Calu3 (cell line): Measurements from ENCODE around the gene SAMD4A. TPM values are rescaled to one million over a fixed set of nuclear protein-coding genes. Genes with fewer than 3 reads are reported as not detected.

Source experiments
- BruUV-seq: library from RNA; stranded (reverse); fragments of 400-500 nt; replicated peaks from 2 replicates; lab custom pipeline; 2021; lab: Mats Ljungman, UMichigan
- CTCF ChIA-PET: fragments of 300-600 bp; sonication (Branson Sonifier 250); formaldehyde crosslinking; loops from one replicate; lab custom pipeline; 2022; ENCODE audit warnings: antibody characterized with exemption; lab: Charles Lee
- DNase-seq: peaks from one replicate; pipeline ENCODE4 v3.0.0; 2022
- H3K27ac Mint-ChIP-seq: one replicate; pipeline ENCODE4 v1.8.0; 2022; ENCODE audit warnings: mixed read lengths; ENCODE audit not compliant: unreplicated experiment
- H3K27me3 Mint-ChIP-seq: one replicate; pipeline ENCODE4 v1.8.0; 2022; ENCODE audit warnings: mixed read lengths; ENCODE audit not compliant: unreplicated experiment
- H3K36me3 Mint-ChIP-seq: one replicate; pipeline ENCODE4 v1.8.0; 2022; ENCODE audit warnings: mild to moderate bottlenecking, moderate library complexity, mixed read lengths; ENCODE audit not compliant: insufficient read depth, unreplicated experiment
- H3K4me1 Mint-ChIP-seq: one replicate; pipeline ENCODE4 v1.8.0; 2022; ENCODE audit warnings: mild to moderate bottlenecking, low read depth, mixed read lengths; ENCODE audit not compliant: unreplicated experiment
- H3K4me3 Mint-ChIP-seq: one replicate; pipeline ENCODE4 v1.8.0; 2022; ENCODE audit warnings: mild to moderate bottlenecking, low read depth, moderate library complexity, mixed read lengths; ENCODE audit not compliant: unreplicated experiment
- H3K9me3 Mint-ChIP-seq: one replicate; pipeline ENCODE4 v1.8.0; 2022; ENCODE audit warnings: low read depth, mixed read lengths; ENCODE audit not compliant: unreplicated experiment
- intact Hi-C: fragments of 100-400 bp; cut with micrococcal nuclease; formaldehyde crosslinking; loops from one replicate; pipeline ENCODE4 v1.10.0; 2022; ENCODE audit not compliant: unreplicated experiment
- total RNA-seq: library from RNA; stranded (reverse); gene quantifications from 2 replicates; pipeline ENCODE4 v1.2.3, GENCODE V29; 2022
- TF ChIP-seq, protein P1 (sequence below): fragments of 200-600 bp; IDR thresholded peaks from one replicate; pipeline ENCODE4 v1.8.0; 2022; ENCODE audit warnings: antibody characterized with exemption; ENCODE audit not compliant: unreplicated experiment

Gene SAMD4A
- total RNA-seq, 1 experiment from 2014 or later: 14.4 TPM

DNA sequence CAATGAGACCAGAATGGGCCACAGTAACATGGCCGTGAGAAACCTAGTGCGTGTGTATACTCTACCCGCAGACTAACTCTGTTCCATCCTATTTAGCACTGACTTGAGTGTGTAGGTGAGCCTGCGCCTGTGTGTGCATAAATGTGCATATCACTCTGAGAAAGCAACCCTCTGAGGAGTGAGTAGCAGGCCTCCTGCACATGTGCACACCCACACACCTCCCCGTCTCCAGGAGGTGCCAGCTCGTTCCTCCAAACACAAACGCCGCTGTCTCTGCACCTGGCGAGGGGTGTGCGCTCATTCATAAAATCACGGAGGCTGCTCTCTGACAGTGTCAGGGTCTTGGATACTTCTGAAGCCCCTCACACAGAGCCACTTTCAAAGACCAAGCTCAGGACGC is 196.8 kb downstream of the SAMD4A start:
- CTCF ChIA-PET: no interaction called here
- TF ChIP-seq, protein P1, sequence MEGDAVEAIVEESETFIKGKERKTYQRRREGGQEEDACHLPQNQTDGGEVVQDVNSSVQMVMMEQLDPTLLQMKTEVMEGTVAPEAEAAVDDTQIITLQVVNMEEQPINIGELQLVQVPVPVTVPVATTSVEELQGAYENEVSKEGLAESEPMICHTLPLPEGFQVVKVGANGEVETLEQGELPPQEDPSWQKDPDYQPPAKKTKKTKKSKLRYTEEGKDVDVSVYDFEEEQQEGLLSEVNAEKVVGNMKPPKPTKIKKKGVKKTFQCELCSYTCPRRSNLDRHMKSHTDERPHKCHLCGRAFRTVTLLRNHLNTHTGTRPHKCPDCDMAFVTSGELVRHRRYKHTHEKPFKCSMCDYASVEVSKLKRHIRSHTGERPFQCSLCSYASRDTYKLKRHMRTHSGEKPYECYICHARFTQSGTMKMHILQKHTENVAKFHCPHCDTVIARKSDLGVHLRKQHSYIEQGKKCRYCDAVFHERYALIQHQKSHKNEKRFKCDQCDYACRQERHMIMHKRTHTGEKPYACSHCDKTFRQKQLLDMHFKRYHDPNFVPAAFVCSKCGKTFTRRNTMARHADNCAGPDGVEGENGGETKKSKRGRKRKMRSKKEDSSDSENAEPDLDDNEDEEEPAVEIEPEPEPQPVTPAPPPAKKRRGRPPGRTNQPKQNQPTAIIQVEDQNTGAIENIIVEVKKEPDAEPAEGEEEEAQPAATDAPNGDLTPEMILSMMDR: no peak
- no peaks in the 10 kb centered on the region for H3K4me1 Mint-ChIP-seq
- H3K27ac Mint-ChIP-seq: no peak overlapping the region
- H3K36me3 Mint-ChIP-seq: no peaks in the 10 kb centered on the region
- no peaks in the 10 kb centered on the region for H3K27me3 Mint-ChIP-seq
- no TSS peak for BruUV-seq
- intact Hi-C loops: no loop called here
- no peak overlapping the region for H3K4me3 Mint-ChIP-seq
- no peaks in the 10 kb centered on the region for H3K9me3 Mint-ChIP-seq
- no peak for DNase-seq

DNA sequence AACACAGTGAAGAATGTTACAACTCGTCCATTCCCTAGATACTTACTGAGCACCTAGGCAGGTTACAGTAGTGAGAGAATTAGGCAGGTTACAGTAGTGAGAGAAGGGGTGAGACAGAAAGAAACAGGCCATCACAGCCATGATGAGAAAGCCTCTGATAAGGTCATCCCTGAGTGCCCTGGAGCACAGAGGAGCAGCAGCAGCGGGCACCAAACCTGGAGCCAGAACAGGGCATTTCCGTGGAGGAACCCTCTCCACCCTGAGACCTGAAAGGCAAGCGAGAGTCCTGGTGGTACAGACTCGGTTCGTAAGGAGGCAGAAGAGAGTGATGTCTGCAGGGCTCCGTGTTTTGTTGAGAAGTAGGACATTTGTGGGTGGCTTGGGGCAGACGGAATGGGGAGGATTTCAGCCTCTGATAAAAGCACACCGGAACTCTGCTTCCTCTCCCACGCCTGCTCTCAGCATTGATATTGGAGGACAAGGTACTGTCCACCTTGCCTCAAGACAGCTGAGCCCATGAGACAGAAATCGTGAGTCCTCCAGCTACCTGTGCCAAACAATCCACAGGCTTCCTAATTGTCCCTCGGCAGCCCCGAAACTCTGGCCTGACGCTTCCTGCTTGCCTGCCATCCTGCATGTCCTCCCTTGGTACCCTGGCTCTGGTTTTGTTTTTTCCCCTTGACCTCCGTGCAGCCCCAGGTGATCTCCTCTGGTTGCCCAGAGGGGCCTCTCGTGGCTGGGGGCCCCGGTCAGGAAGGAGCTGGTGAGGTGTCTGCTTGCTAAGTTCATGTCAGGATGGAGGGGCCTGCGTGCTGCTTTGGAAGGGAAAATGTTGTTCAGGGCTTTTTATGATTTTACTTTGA is 199.6 kb downstream of the SAMD4A start:
- no peaks in the 10 kb centered on the region for H3K27me3 Mint-ChIP-seq
- H3K9me3 Mint-ChIP-seq: no peaks in the 10 kb centered on the region
- intact Hi-C loops: no loop called here
- H3K4me3 Mint-ChIP-seq: no peak overlapping the region
- CTCF ChIA-PET: interaction anchor here (1.0 kb wide), 1 partner anchor 9 kb away, joined by 3 read pairs; no protein-coding TSS in a partner anchor
- no peaks in the 10 kb centered on the region for H3K4me1 Mint-ChIP-seq
- DNase-seq: no peak
- no peaks in the 10 kb centered on the region for H3K36me3 Mint-ChIP-seq
- TF ChIP-seq, protein P1: no peak
- no TSS peak for BruUV-seq
- H3K27ac Mint-ChIP-seq: no peak overlapping the region

DNA sequence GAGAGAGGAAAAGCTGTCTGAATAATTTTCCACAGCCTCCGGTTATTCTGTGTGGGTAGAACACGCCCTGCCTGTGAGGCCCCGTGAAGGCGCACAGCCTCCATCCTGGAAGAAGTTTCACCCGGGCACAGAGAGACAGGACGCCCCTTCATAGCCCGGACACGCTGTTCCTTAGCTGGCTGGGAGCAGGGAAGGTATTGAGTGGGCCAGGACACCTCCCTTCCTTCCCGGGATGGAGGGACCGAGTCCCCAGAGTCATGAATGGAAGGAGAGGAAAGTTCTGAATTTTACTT is 200.2 kb downstream of the SAMD4A start:
- intact Hi-C loops: no loop called here
- H3K27ac Mint-ChIP-seq: no peak overlapping the region
- CTCF ChIA-PET: interaction anchor here (1.0 kb wide), 1 partner anchor 10 kb away, joined by 3 read pairs; no protein-coding TSS in a partner anchor
- no TSS peak for BruUV-seq
- peaks cover 1% of the 10 kb centered on the region for H3K4me1 Mint-ChIP-seq
- no peak for DNase-seq
- TF ChIP-seq, protein P1: no peak
- H3K4me3 Mint-ChIP-seq: no peak overlapping the region
- H3K27me3 Mint-ChIP-seq: no peaks in the 10 kb centered on the region
- H3K36me3 Mint-ChIP-seq: no peaks in the 10 kb centered on the region
- no peaks in the 10 kb centered on the region for H3K9me3 Mint-ChIP-seq

DNA sequence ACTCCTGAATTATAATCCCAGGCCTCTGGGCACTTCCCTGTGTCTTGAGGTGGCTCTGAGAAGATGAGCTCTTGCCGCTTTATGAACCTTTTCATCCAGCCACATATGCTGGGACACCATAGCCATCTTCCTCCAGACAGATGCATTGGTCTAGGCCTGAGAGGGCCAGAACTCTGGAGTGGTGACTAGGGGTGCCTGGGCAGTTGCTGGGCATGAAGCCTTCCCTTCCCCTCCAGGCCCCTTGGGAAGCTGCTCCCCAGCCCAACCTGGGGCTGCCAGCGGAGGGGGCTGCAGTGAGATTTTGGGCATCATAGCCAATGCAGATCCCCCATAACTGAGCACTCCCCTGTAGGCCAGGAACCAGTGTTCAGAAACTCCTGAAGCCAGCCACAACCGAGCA is 200.5 kb downstream of the SAMD4A start:
- intact Hi-C loops: no loop called here
- TF ChIP-seq, protein P1: no peak
- DNase-seq: no peak
- Mint-ChIP-seq H3K27me3 (no peaks in the 10 kb centered on the region), H3K9me3 (no peaks in the 10 kb centered on the region), H3K36me3 (no peaks in the 10 kb centered on the region), H3K4me3 (no peak overlapping the region), H3K27ac (no peak overlapping the region), H3K4me1 (peaks cover 5% of the 10 kb centered on the region)
- CTCF ChIA-PET: interaction anchor here (1.0 kb wide), 1 partner anchor 10 kb away, joined by 3 read pairs; no protein-coding TSS in a partner anchor
- BruUV-seq: no TSS peak
